GM18858 (cell line): ENCODE measurements around the gene PRMT6.
"Not testable (repeated sequence)": the region's sequence is repeated elsewhere in the genome, so short reads cannot be mapped to it uniquely, and the experiment has no call there.

Source experiments
- ATAC-seq: cut with Tn5 transposase; IDR thresholded peaks from one replicate; pipeline ENCODE4 v1.9.1; 2021; ENCODE audit not compliant: unreplicated experiment

Gene PRMT6

DNA sequence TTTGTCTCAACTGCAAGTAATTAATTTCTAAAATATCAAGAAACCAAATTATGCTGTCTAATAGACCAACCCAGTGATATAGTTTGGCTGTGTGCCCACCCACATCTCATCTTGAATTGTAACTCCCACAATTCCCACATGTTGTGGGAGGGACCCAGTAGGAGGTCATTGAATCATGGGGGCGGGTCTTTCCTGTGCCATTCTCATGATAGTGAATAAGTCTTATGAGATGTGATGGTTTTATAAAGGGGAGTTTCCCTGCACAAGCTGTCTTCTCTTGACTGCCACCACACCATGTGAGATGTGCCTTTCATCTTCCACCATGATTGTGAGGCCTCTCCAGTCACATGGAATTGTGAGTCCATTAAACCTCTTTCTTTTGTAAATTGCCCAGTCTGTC, 36.9 kb downstream of the PRMT6 start:
- ATAC-seq: not testable (repeated sequence)

DNA sequence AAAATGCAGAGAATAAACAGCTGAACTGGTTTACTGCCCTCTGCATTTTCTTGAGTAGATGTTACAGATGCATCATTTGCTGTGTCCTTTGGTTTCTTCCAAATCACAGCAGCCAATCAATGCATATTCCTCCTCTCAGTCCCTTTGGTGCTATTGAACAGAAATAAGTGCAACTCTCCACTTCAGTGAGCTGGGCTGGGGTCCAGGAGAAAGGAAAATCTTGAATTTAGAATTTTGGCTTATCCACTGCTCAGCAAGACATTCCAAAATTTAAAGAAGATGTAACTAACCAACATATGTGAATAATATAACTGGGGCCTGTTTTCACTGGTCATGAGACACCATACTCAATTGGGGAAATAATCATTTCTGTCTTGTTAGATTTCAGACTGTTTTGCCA, 39.2 kb downstream of the PRMT6 start:
- no peak for ATAC-seq

DNA sequence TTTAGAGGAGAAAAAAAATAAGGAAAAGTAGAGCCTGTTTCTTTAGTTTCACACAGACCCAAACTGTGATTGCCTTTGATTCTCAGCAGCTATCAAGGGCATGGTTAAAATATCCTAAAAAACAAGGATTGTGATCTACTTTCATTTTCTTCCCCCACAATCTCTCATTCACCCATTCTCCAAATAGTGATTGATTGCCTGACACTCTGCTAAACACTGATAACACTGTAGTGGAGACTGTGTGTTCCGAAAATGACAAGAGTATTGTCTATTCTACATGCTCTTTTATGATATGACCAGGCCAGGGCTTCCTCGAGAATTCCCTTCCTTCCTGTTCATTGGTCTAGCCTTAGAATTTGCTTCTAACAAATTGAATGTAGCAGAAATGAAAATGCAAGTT, 40.2 kb downstream of the PRMT6 start:
- ATAC-seq: no peak

DNA sequence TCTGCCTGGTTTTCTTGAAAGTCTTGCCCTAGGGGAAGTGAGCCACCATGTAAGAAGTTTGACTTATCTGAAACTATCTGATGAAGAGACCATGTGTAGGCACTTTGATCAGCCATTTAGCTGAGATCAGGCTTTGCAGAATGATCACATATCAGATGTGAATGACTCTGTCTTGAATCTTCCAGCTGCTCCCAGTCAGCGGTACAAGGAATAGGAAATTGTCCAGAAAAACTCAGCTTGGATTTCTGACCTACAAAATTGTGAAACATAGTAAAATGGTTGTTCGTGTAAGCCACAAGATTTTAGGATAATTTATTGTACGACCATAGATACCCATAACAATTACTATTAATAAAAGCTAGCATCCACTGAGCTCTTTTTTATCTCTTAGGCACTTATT, 42.5 kb downstream of the PRMT6 start:
- no peak for ATAC-seq

DNA sequence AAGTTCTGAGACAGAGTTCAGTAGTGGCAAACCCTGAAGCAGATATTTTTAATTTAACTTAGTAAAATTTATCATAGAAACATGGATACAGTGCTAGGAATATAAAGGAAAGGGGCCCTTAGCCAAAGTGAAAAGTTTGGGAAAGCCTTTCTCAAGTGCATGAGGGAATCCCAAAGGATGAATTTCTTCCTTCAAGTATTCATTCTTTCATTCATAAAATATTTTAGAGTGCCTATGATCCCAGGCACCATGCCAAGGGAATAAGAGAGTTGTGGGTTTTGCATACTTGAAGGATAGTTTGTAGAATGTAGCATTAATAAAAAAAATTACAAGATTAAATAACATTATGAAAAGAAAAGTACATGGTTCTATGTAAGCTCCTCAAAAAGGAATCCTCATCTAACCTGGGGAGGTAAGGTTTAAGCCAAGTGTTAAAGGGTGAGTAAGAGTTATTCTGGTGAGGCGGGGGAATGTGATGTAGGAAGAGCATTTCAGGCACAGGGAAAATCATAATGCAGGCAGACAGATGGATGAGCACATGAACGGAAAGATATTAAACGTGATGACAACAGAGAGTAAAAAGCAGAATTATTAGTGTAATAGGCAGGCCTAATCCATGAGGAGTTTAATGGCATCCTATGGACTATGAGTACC, 44.0 kb downstream of the PRMT6 start:
- ATAC-seq: no peak

DNA sequence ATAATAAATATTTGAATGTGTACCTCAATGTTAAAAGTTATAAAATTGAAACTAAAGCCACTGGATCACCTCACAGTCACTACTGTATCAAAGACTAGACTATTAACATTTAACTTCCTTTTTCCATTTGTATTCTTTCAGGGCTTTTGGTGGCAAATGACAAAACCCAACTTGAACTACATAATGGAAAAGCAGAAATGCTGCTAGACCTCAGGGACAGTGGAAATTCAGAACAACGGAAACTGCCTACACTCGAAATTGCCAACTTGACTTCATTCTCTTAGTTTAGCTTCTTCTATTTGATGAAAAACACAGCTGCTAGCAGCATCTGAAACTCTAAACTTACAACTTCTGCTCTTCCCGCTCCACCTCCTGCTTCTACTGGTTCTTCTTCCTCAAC, 49.4 kb downstream of the PRMT6 start:
- ATAC-seq: no peak
